ENCODE results near the gene LENG8. TPM values are rescaled to one million over a fixed set of nuclear protein-coding genes. Genes with fewer than 3 reads are reported as not detected.

The LENG8 gene
- total and polyA plus RNA-seq, 2 of the 13 experiments (the other 11 are each of a cell fraction or from before 2014, with no cell fraction given), result 14.3 to 41.9 TPM

DNA sequence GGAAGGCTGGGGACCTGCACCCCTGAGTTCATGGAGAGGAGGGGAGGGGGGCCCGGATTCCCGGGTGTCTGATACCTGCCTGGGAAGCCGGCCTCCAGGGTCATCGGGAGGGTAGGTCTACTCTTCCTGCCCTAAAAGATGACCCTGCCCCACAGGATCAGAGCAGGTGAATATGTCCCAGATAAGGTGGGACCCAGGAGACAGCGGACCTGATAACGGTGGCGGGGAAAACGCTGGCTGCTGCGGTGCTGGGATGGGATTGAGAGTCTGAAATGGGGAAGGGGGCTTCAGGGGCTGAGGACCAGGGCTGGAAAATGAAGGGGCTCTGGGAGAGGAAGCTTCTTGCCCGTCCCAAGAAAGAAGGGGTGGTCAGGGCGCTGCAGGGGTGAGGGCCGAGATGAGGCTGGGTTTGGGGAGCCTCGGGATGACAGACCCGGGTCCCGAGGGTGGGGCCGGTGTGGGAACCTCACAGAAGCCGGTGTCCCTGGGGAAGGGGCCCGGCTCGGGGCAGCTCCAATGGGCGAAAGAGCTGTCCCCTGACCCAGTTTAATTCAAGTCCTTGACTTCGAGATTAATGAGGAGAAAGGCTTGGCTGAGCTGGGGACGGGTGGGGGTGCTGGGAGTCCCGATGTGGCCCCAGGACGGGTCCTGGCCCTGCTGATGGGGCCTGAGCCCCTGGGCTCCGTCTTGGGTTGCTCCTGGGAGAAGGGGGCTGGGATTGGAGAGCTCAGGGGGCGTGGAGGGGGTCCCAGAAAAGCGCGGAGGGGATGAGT is 32.9 kb upstream of the LENG8 start:
- TF ChIP-seq EP300 (IDR thresholded peaks at IDR 0.05; ENCODE audit: low read depth in 2 of 2, low read length in 2 of 2) (no peak), EP300 (CRISPR knock-in tag; IDR thresholded peaks at IDR 0.05; ENCODE audit: borderline replicate concordance) (no peak), SOX5 (CRISPR knock-in tag; IDR thresholded peaks at IDR 0.05; ENCODE audit: borderline replicate concordance) (no peak), ESRRA (CRISPR knock-in tag; IDR thresholded peaks at IDR 0.05; ENCODE audit: low read depth) (no peak), RBAK (CRISPR knock-in tag; IDR thresholded peaks at IDR 0.05) (no peak), ZNF841 (CRISPR knock-in tag; IDR thresholded peaks at IDR 0.05; ENCODE audit: borderline replicate concordance) (no peak), ZNF724P (CRISPR knock-in tag; IDR thresholded peaks at IDR 0.05; ENCODE audit: borderline replicate concordance) (no peak), SOX13 (IDR thresholded peaks at IDR 0.05) (no peak), SOX13 (CRISPR knock-in tag; conservative IDR thresholded peaks at IDR 0.05 in 1 of 2, IDR thresholded peaks at IDR 0.05 in 1 of 2) (no peak), FIP1L1 (IDR thresholded peaks at IDR 0.05; ENCODE audit: borderline replicate concordance, insufficient read depth, low read depth, low read length) (no peak), ZSCAN20 (CRISPR knock-in tag; IDR thresholded peaks at IDR 0.05; ENCODE audit: borderline replicate concordance) (no peak), MIER3 (CRISPR knock-in tag; IDR thresholded peaks at IDR 0.05; ENCODE audit: borderline replicate concordance) (no peak), MEF2D (CRISPR knock-in tag; IDR thresholded peaks at IDR 0.05) (no peak), NCOA5 (CRISPR knock-in tag; IDR thresholded peaks at IDR 0.05) (no peak), BORCS8-MEF2B (CRISPR knock-in tag; IDR thresholded peaks at IDR 0.05) (no peak), SRY (CRISPR knock-in tag; IDR thresholded peaks at IDR 0.05) (no peak), FOXK1 (CRISPR knock-in tag; IDR thresholded peaks at IDR 0.05; ENCODE audit: borderline replicate concordance, low read depth) (no peak)
- TF ChIP-seq, protein P1, sequence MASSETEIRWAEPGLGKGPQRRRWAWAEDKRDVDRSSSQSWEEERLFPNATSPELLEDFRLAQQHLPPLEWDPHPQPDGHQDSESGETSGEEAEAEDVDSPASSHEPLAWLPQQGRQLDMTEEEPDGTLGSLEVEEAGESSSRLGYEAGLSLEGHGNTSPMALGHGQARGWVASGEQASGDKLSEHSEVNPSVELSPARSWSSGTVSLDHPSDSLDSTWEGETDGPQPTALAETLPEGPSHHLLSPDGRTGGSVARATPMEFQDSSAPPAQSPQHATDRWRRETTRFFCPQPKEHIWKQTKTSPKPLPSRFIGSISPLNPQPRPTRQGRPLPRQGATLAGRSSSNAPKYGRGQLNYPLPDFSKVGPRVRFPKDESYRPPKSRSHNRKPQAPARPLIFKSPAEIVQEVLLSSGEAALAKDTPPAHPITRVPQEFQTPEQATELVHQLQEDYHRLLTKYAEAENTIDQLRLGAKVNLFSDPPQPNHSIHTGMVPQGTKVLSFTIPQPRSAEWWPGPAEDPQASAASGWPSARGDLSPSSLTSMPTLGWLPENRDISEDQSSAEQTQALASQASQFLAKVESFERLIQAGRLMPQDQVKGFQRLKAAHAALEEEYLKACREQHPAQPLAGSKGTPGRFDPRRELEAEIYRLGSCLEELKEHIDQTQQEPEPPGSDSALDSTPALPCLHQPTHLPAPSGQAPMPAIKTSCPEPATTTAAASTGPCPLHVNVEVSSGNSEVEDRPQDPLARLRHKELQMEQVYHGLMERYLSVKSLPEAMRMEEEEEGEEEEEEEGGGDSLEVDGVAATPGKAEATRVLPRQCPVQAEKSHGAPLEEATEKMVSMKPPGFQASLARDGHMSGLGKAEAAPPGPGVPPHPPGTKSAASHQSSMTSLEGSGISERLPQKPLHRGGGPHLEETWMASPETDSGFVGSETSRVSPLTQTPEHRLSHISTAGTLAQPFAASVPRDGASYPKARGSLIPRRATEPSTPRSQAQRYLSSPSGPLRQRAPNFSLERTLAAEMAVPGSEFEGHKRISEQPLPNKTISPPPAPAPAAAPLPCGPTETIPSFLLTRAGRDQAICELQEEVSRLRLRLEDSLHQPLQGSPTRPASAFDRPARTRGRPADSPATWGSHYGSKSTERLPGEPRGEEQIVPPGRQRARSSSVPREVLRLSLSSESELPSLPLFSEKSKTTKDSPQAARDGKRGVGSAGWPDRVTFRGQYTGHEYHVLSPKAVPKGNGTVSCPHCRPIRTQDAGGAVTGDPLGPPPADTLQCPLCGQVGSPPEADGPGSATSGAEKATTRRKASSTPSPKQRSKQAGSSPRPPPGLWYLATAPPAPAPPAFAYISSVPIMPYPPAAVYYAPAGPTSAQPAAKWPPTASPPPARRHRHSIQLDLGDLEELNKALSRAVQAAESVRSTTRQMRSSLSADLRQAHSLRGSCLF (CRISPR knock-in tag; IDR thresholded peaks at IDR 0.05; ENCODE audit: borderline replicate concordance), result no peak
- TF ChIP-seq, protein P2, sequence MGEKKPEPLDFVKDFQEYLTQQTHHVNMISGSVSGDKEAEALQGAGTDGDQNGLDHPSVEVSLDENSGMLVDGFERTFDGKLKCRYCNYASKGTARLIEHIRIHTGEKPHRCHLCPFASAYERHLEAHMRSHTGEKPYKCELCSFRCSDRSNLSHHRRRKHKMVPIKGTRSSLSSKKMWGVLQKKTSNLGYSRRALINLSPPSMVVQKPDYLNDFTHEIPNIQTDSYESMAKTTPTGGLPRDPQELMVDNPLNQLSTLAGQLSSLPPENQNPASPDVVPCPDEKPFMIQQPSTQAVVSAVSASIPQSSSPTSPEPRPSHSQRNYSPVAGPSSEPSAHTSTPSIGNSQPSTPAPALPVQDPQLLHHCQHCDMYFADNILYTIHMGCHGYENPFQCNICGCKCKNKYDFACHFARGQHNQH (CRISPR knock-in tag; IDR thresholded peaks at IDR 0.05), result no peak
- DNase-seq (ENCODE audit: low spot score) (no peak), ATAC-seq (no peak), FAIRE-seq (no peak)
- in situ Hi-C loops (cut with HindIII; ENCODE audit: extremely low pct_ligation_motif_present, low pct_unique_long_range_greater_than_20kb) (no loop called here), intact Hi-C loops (cut with micrococcal nuclease; ENCODE audit: unreplicated experiment) (no loop called here)
- no peaks in the 10 kb centered on the region for H3K79me2 ChIP-seq (ENCODE audit: insufficient read depth, low read length)
- no peaks in the 10 kb centered on the region for H3K27me3 ChIP-seq (ENCODE audit: control insufficient read depth in 1 of 2, insufficient read depth in 2 of 2, low read length in 2 of 2)
- 26% methylated on average over 23 of the region's 28 CpGs for WGBS (ENCODE audit: low lambda C conversion rate)
- CTCF ChIA-PET (ENCODE audit: low intra/inter-chr PET ratio, low total read pairs), result no interaction called here
- H4K20me1 ChIP-seq (ENCODE audit: insufficient read depth, low read length), result no peaks in the 10 kb centered on the region
- H3K4me1 ChIP-seq (ENCODE audit: insufficient read depth, low read length), result peaks cover 58% of the 10 kb centered on the region
- peak overlapping the region; percentile 66 for H3K4me2 ChIP-seq (ENCODE audit: low read depth, low read length)
- peak overlapping the region; percentile 54 for H3K9ac ChIP-seq (ENCODE audit: insufficient read depth, low read depth, low read length)
- H3K27ac ChIP-seq (ENCODE audit: extremely low read length, insufficient read depth, low read length), result no peak overlapping the region
- peak overlapping the region; percentile 65 to 68 (median 66) for H3K4me3 ChIP-seq (replicated peaks in 1 of 3; ENCODE audit: insufficient read depth in 1 of 3, low read depth in 2 of 3, low read length in 3 of 3)
- POLR2A ChIA-PET, result no interaction called here
- BruUV-seq (replicated peaks), result no TSS peak
- H2AFZ ChIP-seq (ENCODE audit: low read length), result no peak overlapping the region
- H3K36me3 ChIP-seq (replicated peaks in 1 of 2; ENCODE audit: control insufficient read depth in 1 of 2, insufficient read depth in 2 of 2, low read length in 2 of 2), result no peaks in the 10 kb centered on the region
- no peaks in the 10 kb centered on the region for H3K9me3 ChIP-seq (ENCODE audit: low read length)

Measured in HepG2 (cell line).